ENCODE data around the gene SAC3D1.

SAC3D1 gene

DNA sequence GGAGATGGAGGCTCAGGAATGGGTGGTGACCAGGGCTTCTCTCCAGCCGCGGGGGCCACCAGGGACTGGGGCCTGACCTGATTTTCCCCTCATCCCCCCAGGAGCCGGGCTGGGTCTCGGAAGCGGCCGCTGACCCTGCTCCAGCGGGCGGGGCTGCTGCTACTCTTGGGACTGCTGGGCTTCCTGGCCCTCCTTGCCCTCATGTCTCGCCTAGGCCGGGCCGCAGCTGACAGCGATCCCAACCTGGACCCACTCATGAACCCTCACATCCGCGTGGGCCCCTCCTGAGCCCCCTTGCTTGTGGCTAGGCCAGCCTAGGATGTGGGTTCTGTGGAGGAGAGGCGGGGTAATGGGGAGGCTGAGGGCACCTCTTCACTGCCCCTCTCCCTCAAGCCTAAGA, 46.8 kb downstream of the SAC3D1 start:
- DNase-seq (ENCODE audit: low read depth, low spot score) = no peak

DNA sequence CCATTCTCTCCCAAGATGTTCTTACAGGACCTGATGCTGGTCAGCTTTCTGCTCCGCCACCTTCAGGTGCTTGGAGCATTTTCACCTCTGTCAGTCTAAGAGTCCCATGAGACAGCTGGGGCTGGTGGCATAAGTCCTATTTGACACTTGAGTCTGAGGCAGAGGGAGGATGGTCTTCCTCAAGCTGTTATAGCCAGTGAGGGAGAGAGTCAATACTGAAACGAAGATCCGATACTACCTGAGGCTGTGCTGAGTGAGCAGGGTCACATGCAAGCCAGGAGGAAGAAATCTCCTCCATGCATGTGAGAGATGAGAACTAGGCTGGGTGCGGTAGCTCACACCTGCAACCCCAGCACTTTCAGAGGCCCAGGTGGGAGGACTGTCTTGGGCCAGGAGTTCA, 48.6 kb downstream of the SAC3D1 start:
- no peak for DNase-seq (ENCODE audit: low read depth, low spot score)

DNA sequence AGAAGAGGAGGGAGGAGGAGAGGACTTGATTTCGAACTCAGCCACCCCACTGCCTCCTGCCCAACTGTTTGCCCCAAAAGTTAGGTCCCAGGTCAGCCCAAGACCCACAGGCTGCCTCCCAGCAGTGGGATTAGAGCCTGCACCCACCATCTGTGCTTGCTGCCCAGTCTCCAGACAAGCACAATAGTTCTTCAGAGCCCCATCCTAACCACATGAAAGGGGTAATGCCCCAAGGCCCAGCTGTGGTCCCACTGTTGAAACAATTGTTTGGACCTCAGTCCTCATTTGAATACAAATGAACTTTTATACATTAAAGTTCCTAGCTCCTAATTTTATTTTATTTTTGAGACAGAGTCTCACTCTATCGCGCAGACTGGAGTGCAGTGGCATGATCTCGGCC, 49.6 kb downstream of the SAC3D1 start:
- DNase-seq (ENCODE audit: low read depth, low spot score) = no peak
